Neuronal stem cell (in vitro differentiated cells): Measurements from ENCODE around the gene MTHFD1L.

Source experiments
- DNase-seq: peaks from one replicate; pipeline ENCODE4 v3.0.0-alpha.2; 2013; ENCODE audit warnings: low spot score
- H2AFZ ChIP-seq: one replicate; pipeline ENCODE4 v1.6.1; 2013; ENCODE audit warnings: mild to moderate bottlenecking, low read length, inconsistent platforms
- H2AK5ac ChIP-seq: 2 replicates; pipeline ENCODE4 v1.6.1; 2013; ENCODE audit warnings: low read depth, mild to moderate bottlenecking, inconsistent platforms, low read length, moderate library complexity, mixed read lengths
- H2BK120ac ChIP-seq: 2 replicates; pipeline ENCODE4 v1.6.1; 2013; ENCODE audit warnings: low read depth, mild to moderate bottlenecking, inconsistent platforms, low read length, moderate library complexity, mixed read lengths
- H2BK12ac ChIP-seq: one replicate; pipeline ENCODE4 v1.6.1; 2013; ENCODE audit warnings: low read length, inconsistent platforms
- H2BK15ac ChIP-seq: 2 replicates; pipeline ENCODE4 v1.6.1; 2013; ENCODE audit warnings: mild to moderate bottlenecking, low read length, inconsistent platforms, mixed read lengths
- H2BK5ac ChIP-seq: one replicate; pipeline ENCODE4 v1.6.1; 2013; ENCODE audit warnings: inconsistent platforms, mild to moderate bottlenecking, low read length, moderate library complexity
- H3K14ac ChIP-seq: one replicate; pipeline ENCODE4 v1.6.1; 2013; ENCODE audit warnings: low read length, inconsistent platforms
- H3K18ac ChIP-seq: 2 replicates; pipeline ENCODE4 v1.6.1; 2013; ENCODE audit warnings: low read length, inconsistent platforms
- H3K23ac ChIP-seq: 2 replicates; pipeline ENCODE4 v1.6.1; 2013; ENCODE audit warnings: low read depth, mild to moderate bottlenecking, mixed read lengths, low read length, inconsistent platforms; ENCODE audit not compliant: poor library complexity
- H3K27ac ChIP-seq: replicated peaks from 3 replicates; pipeline ENCODE4 v1.5.1; 2013; ENCODE audit warnings: low read length, inconsistent platforms
- H3K27me3 ChIP-seq, 3 experiments: 2 replicates each; pipeline ENCODE4 v1.6.1; 2013; ENCODE audit warnings: low read length in 3 of 3, mild to moderate bottlenecking in 2 of 3, inconsistent platforms in 1 of 3, low read depth in 1 of 3, mixed read lengths in 1 of 3, moderate library complexity in 1 of 3; ENCODE audit not compliant: control insufficient read depth in 3 of 3, insufficient read depth in 3 of 3
- H3K36me3 ChIP-seq, 2 donors: replicated peaks in 1 of 2; 2 replicates each; pipeline ENCODE4 v1.6.1; 2013; ENCODE audit warnings: low read length in 2 of 2; ENCODE audit not compliant: control insufficient read depth in 2 of 2, insufficient read depth in 2 of 2
- H3K4ac ChIP-seq: 2 replicates; pipeline ENCODE4 v1.6.1; 2013; ENCODE audit warnings: inconsistent platforms, mild to moderate bottlenecking, low read length, moderate library complexity
- H3K4me1 ChIP-seq, 2 donors: 1 replicate in 1 of 2; 2 replicates in 1 of 2; pipeline ENCODE4 v1.6.1; 2013; ENCODE audit warnings: low read length in 2 of 2, low read depth in 1 of 2; ENCODE audit not compliant: control insufficient read depth in 2 of 2, insufficient read depth in 1 of 2
- H3K4me2 ChIP-seq: one replicate; pipeline ENCODE4 v1.6.1; 2013; ENCODE audit warnings: mild to moderate bottlenecking, low read length, inconsistent platforms; ENCODE audit not compliant: insufficient read depth, poor library complexity, severe bottlenecking
- H3K4me3 ChIP-seq, 2 donors: 2 replicates each; pipeline ENCODE4 v1.5.1; 2013; ENCODE audit warnings: low read length in 2 of 2, mild to moderate bottlenecking in 2 of 2, inconsistent platforms in 1 of 2, moderate library complexity in 1 of 2
- H3K79me1 ChIP-seq: one replicate; pipeline ENCODE4 v1.6.1; 2013; ENCODE audit warnings: low read depth, mild to moderate bottlenecking, inconsistent platforms, low read length, moderate library complexity
- H3K9ac ChIP-seq: one replicate; pipeline ENCODE4 v1.6.1; 2013; ENCODE audit warnings: mild to moderate bottlenecking, low read depth, low read length, inconsistent platforms; ENCODE audit not compliant: poor library complexity
- H3K9me3 ChIP-seq, 2 donors: replicated peaks in 1 of 2; 2 replicates each; pipeline versions ENCODE3 to v1.6.1; 2013; ENCODE audit warnings: low read length in 2 of 2, mild to moderate bottlenecking in 2 of 2, inconsistent platforms in 1 of 2, low read depth in 1 of 2, mixed read lengths in 1 of 2, moderate library complexity in 1 of 2; ENCODE audit not compliant: control insufficient read depth in 2 of 2, insufficient read depth in 1 of 2
- H4K8ac ChIP-seq: one replicate; pipeline ENCODE4 v1.6.1; 2013; ENCODE audit warnings: low read depth, mild to moderate bottlenecking, inconsistent platforms, low read length, moderate library complexity
- H4K91ac ChIP-seq: one replicate; pipeline ENCODE4 v1.6.1; 2013; ENCODE audit warnings: low read length, low read depth, mild to moderate bottlenecking, inconsistent platforms; ENCODE audit not compliant: poor library complexity
- WGBS, 2 donors: extraction: QIAGEN DNeasy Blood & Tissue Kit; methylation state at CpG; one replicate each; pipeline ENCODE4 v1.1.7; 2013; ENCODE audit warnings: missing lambda C conversion rate in 2 of 2, mixed read lengths in 1 of 2; ENCODE audit not compliant: insufficient read length in 2 of 2, insufficient replicate concordance in 1 of 2; ENCODE audit errors: extremely low coverage in 2 of 2; 5-methylcytosine and 5-hydroxymethylcytosine counted together

Gene MTHFD1L

GRCh38 chr6:150966786-150967185, 101.3 kb downstream of the MTHFD1L start:
- no peak overlapping the region for H3K27ac ChIP-seq
- H3K14ac ChIP-seq: no peak overlapping the region
- peaks cover 7 to 60% of the 10 kb centered on the region in 2 donors for H3K36me3 ChIP-seq
- H3K4me1 ChIP-seq: no peaks in the 10 kb centered on the region
- H2AK5ac ChIP-seq: no peak overlapping the region
- H3K9me3 ChIP-seq: no peaks in the 10 kb centered on the region
- H2BK12ac ChIP-seq: no peak overlapping the region
- H3K27me3 ChIP-seq: no peaks in the 10 kb centered on the region
- H3K9ac ChIP-seq: no peak overlapping the region
- H4K8ac ChIP-seq: no peak overlapping the region
- no peak overlapping the region for H3K18ac ChIP-seq
- no peak overlapping the region for H2BK15ac ChIP-seq
- no peak overlapping the region for H2BK5ac ChIP-seq
- H2AFZ ChIP-seq: no peak overlapping the region
- H3K23ac ChIP-seq: no peak overlapping the region
- H3K79me1 ChIP-seq: no peaks in the 10 kb centered on the region
- H3K4ac ChIP-seq: no peak overlapping the region
- WGBS, 2 donors: no CpG with 5 or more reads among the region's 6 CpGs
- no peak overlapping the region for H3K4me2 ChIP-seq
- H3K4me3 ChIP-seq: no peak overlapping the region
- H4K91ac ChIP-seq: no peak overlapping the region
- H2BK120ac ChIP-seq: no peak overlapping the region
- DNase-seq: no peak

- Histone ChIP-seq H2BK5ac (no peak overlapping the region), H3K23ac (no peak overlapping the region), H2BK120ac (no peak overlapping the region), H3K27me3 (no peaks in the 10 kb centered on the region), H3K27ac (no peak overlapping the region), H4K8ac (no peak overlapping the region), H3K18ac (no peak overlapping the region), H3K79me1 (no peaks in the 10 kb centered on the region), H4K91ac (no peak overlapping the region), H2AFZ (no peak overlapping the region), H3K9me3 (no peaks in the 10 kb centered on the region), H3K4me1 (no peaks in the 10 kb centered on the region), H2BK12ac (no peak overlapping the region), H2AK5ac (no peak overlapping the region), H3K4ac (no peak overlapping the region), H3K9ac (no peak overlapping the region), H3K36me3 (peaks cover 8 to 62% of the 10 kb centered on the region in 2 donors), H3K4me2 (no peak overlapping the region), H3K4me3 (no peak overlapping the region), H3K14ac (no peak overlapping the region), H2BK15ac (no peak overlapping the region)
- DNase-seq: no peak
- WGBS, 2 donors: no CpG with 5 or more reads among the region's 6 CpGs
Measured at GRCh38 chr6:150967381-150967780, 101.9 kb downstream of the MTHFD1L start.

GRCh38 chr6:150967910-150968309, 102.4 kb downstream of the MTHFD1L start:
- Histone ChIP-seq H2BK120ac (no peak overlapping the region), H3K9me3 (no peaks in the 10 kb centered on the region), H3K4ac (no peak overlapping the region), H4K8ac (no peak overlapping the region), H3K4me1 (no peaks in the 10 kb centered on the region), H3K36me3 (peaks cover 8 to 62% of the 10 kb centered on the region in 2 donors), H2BK15ac (no peak overlapping the region), H2AK5ac (no peak overlapping the region), H2AFZ (no peak overlapping the region), H3K18ac (no peak overlapping the region), H3K27me3 (no peaks in the 10 kb centered on the region), H2BK12ac (no peak overlapping the region), H2BK5ac (no peak overlapping the region), H4K91ac (no peak overlapping the region), H3K79me1 (no peaks in the 10 kb centered on the region), H3K4me2 (no peak overlapping the region), H3K14ac (no peak overlapping the region), H3K23ac (no peak overlapping the region), H3K9ac (no peak overlapping the region), H3K27ac (no peak overlapping the region), H3K4me3 (peak overlapping the region in 1 of 2 donors; percentile 36)
- no peak for DNase-seq
- WGBS, 2 donors: no CpG with 5 or more reads among the region's 8 CpGs

GRCh38 chr6:150969901-150970300, 104.4 kb downstream of the MTHFD1L start:
- H2AFZ ChIP-seq: no peak overlapping the region
- H4K91ac ChIP-seq: no peak overlapping the region
- no peaks in the 10 kb centered on the region for H3K9me3 ChIP-seq
- H3K4me1 ChIP-seq: no peaks in the 10 kb centered on the region
- H3K4me2 ChIP-seq: no peak overlapping the region
- H3K36me3 ChIP-seq: peaks cover 10 to 58% of the 10 kb centered on the region in 2 donors
- no peak overlapping the region for H3K4me3 ChIP-seq
- H2BK12ac ChIP-seq: no peak overlapping the region
- no peak overlapping the region for H2BK120ac ChIP-seq
- no peak overlapping the region for H3K18ac ChIP-seq
- H2BK5ac ChIP-seq: no peak overlapping the region
- no peak for DNase-seq
- no peak overlapping the region for H2AK5ac ChIP-seq
- H3K14ac ChIP-seq: no peak overlapping the region
- H3K27ac ChIP-seq: no peak overlapping the region
- H3K27me3 ChIP-seq: no peaks in the 10 kb centered on the region
- H3K23ac ChIP-seq: no peak overlapping the region
- H3K79me1 ChIP-seq: no peaks in the 10 kb centered on the region
- no peak overlapping the region for H3K4ac ChIP-seq
- H3K9ac ChIP-seq: no peak overlapping the region
- no peak overlapping the region for H2BK15ac ChIP-seq
- H4K8ac ChIP-seq: no peak overlapping the region
- no CpG with 5 or more reads among the region's 4 CpGs for WGBS, 2 donors
